ENCODE measurements around the gene ARHGEF16.

Gene ARHGEF16

DNA sequence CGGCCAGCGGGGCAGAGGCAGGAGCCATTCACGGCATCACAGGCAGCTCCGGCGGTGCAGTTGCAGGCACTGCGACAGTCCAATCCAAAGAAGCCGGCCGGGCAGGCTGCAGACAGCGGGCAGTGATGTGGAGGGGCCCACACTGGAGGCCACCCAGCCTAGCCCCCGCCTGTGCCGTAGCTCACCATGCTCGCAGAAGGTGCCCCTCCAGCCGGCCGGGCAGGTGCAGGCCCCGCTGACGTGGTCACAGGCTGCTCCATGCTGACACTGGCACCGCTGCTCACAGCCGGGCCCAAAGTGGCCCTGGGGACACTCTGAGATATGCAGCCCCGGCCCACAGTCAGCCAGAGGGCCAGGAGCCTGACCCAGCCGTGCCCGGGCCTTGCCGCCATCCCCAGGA is 45.1 kb downstream of the ARHGEF16 start:
- Histone ChIP-seq H3K4me1 (ENCODE audit: control insufficient read depth, insufficient read depth, low read length) (no peaks in the 10 kb centered on the region), H3K36me3 (ENCODE audit: control insufficient read depth, insufficient read depth, low read length) (no peaks in the 10 kb centered on the region), H3K27me3 (ENCODE audit: control insufficient read depth, insufficient read depth, low read length) (no peaks in the 10 kb centered on the region), H3K4me3 (ENCODE audit: low read length) (no peak overlapping the region), H3K9me3 (ENCODE audit: control insufficient read depth, low read length) (no peaks in the 10 kb centered on the region), H3K9ac (ENCODE audit: low read length) (no peak overlapping the region)

DNA sequence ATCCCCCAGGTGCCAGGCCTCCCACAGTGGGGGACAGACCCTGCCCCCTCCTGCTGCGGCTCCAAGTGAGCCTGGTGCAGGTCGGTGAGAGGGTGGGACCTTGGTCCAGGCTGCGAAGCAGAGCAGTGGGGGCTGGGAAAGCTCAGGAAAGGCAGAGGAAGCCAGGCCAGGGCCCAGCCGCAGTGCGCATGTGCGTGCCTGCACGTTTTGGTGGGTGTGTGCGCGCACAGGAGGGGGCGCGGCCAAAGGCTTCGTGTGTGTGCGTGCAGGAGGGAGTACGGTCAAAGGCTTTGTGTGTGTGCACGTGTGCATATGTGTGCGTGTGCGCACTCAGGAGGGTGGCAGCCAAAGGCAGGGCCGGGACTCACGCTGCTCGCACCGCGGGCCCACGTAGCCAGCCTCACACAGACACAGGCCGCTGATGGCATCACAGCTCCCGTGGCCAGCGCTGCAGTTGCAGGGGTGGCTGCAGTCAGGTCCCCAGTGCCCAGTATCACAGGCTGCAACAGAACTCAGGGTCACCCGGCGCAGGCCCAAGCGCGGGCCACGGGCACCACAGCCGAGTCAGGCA is 45.9 kb downstream of the ARHGEF16 start:
- H3K27me3 ChIP-seq (ENCODE audit: control insufficient read depth, insufficient read depth, low read length), result no peaks in the 10 kb centered on the region
- H3K4me1 ChIP-seq (ENCODE audit: control insufficient read depth, insufficient read depth, low read length), result no peaks in the 10 kb centered on the region
- H3K36me3 ChIP-seq (ENCODE audit: control insufficient read depth, insufficient read depth, low read length), result no peaks in the 10 kb centered on the region
- H3K9ac ChIP-seq (ENCODE audit: low read length), result no peak overlapping the region
- no peaks in the 10 kb centered on the region for H3K9me3 ChIP-seq (ENCODE audit: control insufficient read depth, low read length)
- no peak overlapping the region for H3K4me3 ChIP-seq (ENCODE audit: low read length)

GRCh38 chr1:3501437-3501836 is 47.0 kb downstream of the ARHGEF16 start:
- no peaks in the 10 kb centered on the region for H3K4me1 ChIP-seq (ENCODE audit: control insufficient read depth, insufficient read depth, low read length)
- no peaks in the 10 kb centered on the region for H3K27me3 ChIP-seq (ENCODE audit: control insufficient read depth, insufficient read depth, low read length)
- no peak overlapping the region for H3K4me3 ChIP-seq (ENCODE audit: low read length)
- H3K36me3 ChIP-seq (ENCODE audit: control insufficient read depth, insufficient read depth, low read length), result no peaks in the 10 kb centered on the region
- H3K9ac ChIP-seq (ENCODE audit: low read length), result no peak overlapping the region
- no peaks in the 10 kb centered on the region for H3K9me3 ChIP-seq (ENCODE audit: control insufficient read depth, low read length)

GRCh38 chr1:3501856-3502640 is 47.6 kb downstream of the ARHGEF16 start:
- Histone ChIP-seq H3K4me1 (ENCODE audit: control insufficient read depth, insufficient read depth, low read length) (no peaks in the 10 kb centered on the region), H3K36me3 (ENCODE audit: control insufficient read depth, insufficient read depth, low read length) (no peaks in the 10 kb centered on the region), H3K4me3 (ENCODE audit: low read length) (no peak overlapping the region)

DNA sequence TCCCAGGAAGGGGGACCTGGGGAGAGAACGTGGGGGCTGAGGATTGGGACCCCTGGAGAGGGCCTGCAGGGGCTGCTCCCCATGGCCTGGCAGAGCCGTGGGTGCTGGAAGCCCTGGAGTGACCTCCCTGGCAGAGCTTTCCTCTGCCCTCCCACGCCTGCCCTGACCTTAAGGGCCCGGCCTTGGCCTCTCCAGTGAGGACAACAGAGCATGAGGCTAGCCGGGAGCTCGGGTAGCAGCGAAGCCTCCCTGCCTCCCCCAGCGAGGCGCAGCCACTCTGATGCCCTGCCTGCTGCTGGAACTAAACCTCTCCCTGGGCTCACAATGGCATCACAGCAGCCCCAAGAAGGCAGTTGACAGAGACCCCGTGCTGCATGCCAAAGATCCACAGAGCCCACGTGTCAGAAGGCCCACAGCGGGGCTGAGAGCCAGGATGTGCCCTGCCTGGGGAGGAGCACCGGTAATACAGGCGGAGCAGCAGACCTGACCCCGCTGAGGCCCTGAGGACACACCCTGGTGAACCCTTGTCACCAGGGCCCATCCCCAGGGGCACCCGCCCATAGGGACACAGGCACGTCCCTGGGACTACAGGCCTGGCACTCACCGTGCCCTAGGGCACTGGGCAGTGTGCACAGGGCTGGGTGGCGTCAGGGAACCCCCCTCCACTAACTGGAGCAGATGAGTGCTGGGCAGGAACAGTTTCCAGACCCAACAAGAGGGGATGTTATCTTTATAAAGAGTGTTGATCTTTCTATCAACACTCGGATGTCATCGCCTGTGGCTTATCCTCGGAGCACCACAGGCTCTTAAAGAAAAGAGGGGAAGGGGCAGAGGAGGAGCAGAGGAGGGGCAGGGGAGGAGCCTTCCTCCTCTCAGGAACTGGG is 48.4 kb downstream of the ARHGEF16 start:
- H3K36me3 ChIP-seq (ENCODE audit: control insufficient read depth, insufficient read depth, low read length), result no peaks in the 10 kb centered on the region
- no peaks in the 10 kb centered on the region for H3K4me1 ChIP-seq (ENCODE audit: control insufficient read depth, insufficient read depth, low read length)
- H3K9ac ChIP-seq (ENCODE audit: low read length), result no peak overlapping the region
- no peaks in the 10 kb centered on the region for H3K27me3 ChIP-seq (ENCODE audit: control insufficient read depth, insufficient read depth, low read length)
- H3K4me3 ChIP-seq (ENCODE audit: low read length), result no peak overlapping the region
- no peaks in the 10 kb centered on the region for H3K9me3 ChIP-seq (ENCODE audit: control insufficient read depth, low read length)

More at GRCh38 chr1:3501856-3502640, 47.6 kb downstream of the ARHGEF16 start:
- Histone ChIP-seq H3K9me3 (ENCODE audit: control insufficient read depth, low read length) (no peaks in the 10 kb centered on the region), H3K27me3 (ENCODE audit: control insufficient read depth, insufficient read depth, low read length) (no peaks in the 10 kb centered on the region), H3K9ac (ENCODE audit: low read length) (no peak overlapping the region)

DNA sequence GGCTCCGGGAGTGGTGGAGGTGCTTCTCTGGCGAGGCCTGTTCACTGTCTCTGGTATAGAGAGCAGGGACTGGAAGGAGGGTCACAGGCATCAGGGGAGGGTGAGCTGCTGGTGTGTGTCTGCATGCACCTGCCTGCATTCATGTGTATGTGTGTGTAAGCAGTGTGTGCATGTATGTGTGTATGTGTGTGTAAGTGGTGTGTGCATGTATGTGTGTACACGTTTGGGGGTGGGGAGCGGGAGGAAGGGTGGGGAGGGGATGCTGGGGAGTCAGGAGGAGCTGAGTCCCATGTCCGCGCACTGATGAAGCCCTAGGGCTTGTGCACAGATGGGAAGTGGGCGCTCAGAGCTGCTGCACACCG is 49.0 kb downstream of the ARHGEF16 start:
- Histone ChIP-seq H3K4me1 (ENCODE audit: control insufficient read depth, insufficient read depth, low read length) (no peaks in the 10 kb centered on the region), H3K4me3 (ENCODE audit: low read length) (no peak overlapping the region), H3K27me3 (ENCODE audit: control insufficient read depth, insufficient read depth, low read length) (no peaks in the 10 kb centered on the region), H3K36me3 (ENCODE audit: control insufficient read depth, insufficient read depth, low read length) (no peaks in the 10 kb centered on the region), H3K9me3 (ENCODE audit: control insufficient read depth, low read length) (no peaks in the 10 kb centered on the region), H3K9ac (ENCODE audit: low read length) (no peak overlapping the region)

DNA sequence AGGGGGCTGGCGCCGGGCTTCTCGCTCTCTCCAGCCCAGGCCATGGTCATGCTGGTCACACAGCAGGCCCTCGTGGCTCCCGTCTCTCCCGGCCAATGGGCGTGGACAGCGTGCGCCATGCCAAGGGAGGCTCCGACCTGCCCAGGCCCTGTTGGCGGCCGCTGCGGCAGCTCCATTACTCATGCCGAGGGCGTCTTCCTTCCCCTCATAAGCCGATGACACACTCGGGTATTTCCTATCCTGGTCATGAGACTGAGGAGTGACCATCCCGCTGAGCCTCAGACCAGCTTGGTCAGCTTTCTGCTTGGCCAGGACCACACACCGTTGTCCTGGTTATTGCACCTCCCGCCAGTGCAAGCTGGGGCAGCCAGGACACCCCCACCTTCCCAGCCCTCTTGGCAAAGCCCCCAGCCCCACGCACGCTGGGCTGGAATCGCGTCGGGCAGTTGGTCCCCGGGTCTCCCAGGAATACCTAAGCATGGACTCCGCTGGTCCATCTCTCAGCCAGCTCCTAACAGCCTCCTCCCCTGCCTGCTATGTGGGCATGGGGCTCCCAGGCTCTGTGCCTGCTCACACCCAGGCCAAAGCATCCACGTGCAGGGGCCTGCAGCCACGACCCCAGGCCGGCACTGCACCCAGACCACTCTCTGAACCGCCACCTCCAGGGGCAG is 49.8 kb downstream of the ARHGEF16 start:
- Histone ChIP-seq H3K9me3 (ENCODE audit: control insufficient read depth, low read length) (no peaks in the 10 kb centered on the region), H3K4me3 (ENCODE audit: low read length) (no peak overlapping the region), H3K27me3 (ENCODE audit: control insufficient read depth, insufficient read depth, low read length) (no peaks in the 10 kb centered on the region), H3K9ac (ENCODE audit: low read length) (no peak overlapping the region), H3K4me1 (ENCODE audit: control insufficient read depth, insufficient read depth, low read length) (no peaks in the 10 kb centered on the region), H3K36me3 (ENCODE audit: control insufficient read depth, insufficient read depth, low read length) (no peaks in the 10 kb centered on the region)

DNA sequence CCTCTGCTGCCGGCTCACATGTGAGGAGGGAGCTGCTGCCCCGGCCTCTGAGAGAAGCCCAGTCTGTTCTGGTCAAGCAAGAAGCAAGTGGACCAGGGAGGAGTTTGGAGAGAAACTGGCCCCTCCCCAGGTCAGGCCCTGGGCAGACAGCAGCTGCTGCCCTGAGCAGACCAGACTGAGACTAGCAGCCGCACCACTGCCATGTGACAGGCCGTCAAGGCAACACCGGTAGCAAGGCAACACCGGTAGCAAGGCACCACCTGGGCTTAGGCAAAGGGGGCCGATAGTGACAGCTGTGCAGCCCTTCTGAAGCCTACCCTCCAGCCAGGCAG is 50.3 kb downstream of the ARHGEF16 start:
- Histone ChIP-seq H3K9me3 (ENCODE audit: control insufficient read depth, low read length) (no peaks in the 10 kb centered on the region), H3K4me3 (ENCODE audit: low read length) (no peak overlapping the region), H3K36me3 (ENCODE audit: control insufficient read depth, insufficient read depth, low read length) (no peaks in the 10 kb centered on the region), H3K27me3 (ENCODE audit: control insufficient read depth, insufficient read depth, low read length) (no peaks in the 10 kb centered on the region), H3K9ac (ENCODE audit: low read length) (no peak overlapping the region), H3K4me1 (ENCODE audit: control insufficient read depth, insufficient read depth, low read length) (no peaks in the 10 kb centered on the region)

DNA sequence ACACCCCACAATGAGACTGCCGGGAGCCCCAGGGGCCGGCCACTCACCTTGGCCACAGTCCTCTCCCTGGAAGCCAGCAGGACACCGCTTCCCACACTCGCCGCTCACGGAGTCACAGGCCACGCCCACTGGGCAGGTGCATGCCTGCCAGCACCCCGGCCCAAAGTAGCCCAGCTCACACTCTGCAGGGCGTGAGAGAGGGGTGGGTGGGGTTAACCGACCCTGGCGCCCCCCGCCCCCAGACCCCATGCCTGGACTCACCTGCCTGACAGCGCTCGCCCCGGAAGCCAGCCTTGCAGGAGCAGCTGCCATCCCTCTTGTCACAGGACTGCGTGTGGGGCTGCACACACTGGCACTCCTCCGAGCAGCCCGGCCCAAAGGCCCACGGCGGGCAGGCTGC is 50.7 kb downstream of the ARHGEF16 start:
- no peaks in the 10 kb centered on the region for H3K4me1 ChIP-seq (ENCODE audit: control insufficient read depth, insufficient read depth, low read length)
- H3K9me3 ChIP-seq (ENCODE audit: control insufficient read depth, low read length), result no peaks in the 10 kb centered on the region
- no peaks in the 10 kb centered on the region for H3K36me3 ChIP-seq (ENCODE audit: control insufficient read depth, insufficient read depth, low read length)
- no peaks in the 10 kb centered on the region for H3K27me3 ChIP-seq (ENCODE audit: control insufficient read depth, insufficient read depth, low read length)
- H3K9ac ChIP-seq (ENCODE audit: low read length), result no peak overlapping the region
- no peak overlapping the region for H3K4me3 ChIP-seq (ENCODE audit: low read length)

DNA sequence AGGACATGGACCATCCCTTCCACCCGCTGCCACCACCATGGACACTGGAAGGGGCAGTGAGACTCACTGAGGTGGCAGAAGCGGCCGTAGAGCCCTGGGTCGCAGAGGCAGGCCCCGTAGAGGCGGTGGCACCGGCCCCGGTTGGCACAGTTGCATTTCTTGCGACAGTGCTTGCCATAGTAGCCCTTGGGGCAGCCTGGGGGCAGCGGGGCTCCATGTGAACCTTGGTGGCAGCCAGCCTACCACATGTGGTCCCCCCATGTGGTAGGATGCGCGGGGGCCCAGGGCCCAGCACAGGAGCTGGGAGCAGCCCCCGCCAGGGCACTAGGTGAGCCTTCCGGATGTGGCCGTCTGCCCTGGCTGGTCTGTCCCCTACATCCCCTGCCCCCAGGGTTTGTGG is 51.6 kb downstream of the ARHGEF16 start:
- Histone ChIP-seq H3K9me3 (ENCODE audit: control insufficient read depth, low read length) (no peaks in the 10 kb centered on the region), H3K9ac (ENCODE audit: low read length) (no peak overlapping the region), H3K36me3 (ENCODE audit: control insufficient read depth, insufficient read depth, low read length) (no peaks in the 10 kb centered on the region), H3K4me1 (ENCODE audit: control insufficient read depth, insufficient read depth, low read length) (no peaks in the 10 kb centered on the region), H3K27me3 (ENCODE audit: control insufficient read depth, insufficient read depth, low read length) (no peaks in the 10 kb centered on the region), H3K4me3 (ENCODE audit: low read length) (no peak overlapping the region)

DNA sequence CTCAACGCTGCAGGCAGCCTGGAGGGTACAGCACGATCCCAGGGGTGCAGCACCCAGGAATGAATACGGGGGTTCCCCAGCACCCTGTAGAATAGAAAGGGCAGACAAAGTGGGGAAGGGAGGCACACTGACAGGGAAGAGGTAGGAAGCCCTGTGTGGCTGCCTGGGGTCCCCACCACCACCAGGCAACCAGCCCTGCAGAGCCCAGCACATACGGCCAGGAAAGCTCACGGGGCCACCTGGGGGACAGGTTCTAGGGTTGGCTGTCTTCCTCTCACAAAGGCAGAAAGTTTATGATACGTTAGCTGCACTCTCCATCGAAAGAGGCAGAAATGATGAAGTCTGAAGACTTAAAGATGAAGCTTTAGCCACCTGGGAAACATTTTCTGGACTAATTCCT is 52.5 kb downstream of the ARHGEF16 start:
- Histone ChIP-seq H3K4me1 (ENCODE audit: control insufficient read depth, insufficient read depth, low read length) (no peaks in the 10 kb centered on the region), H3K36me3 (ENCODE audit: control insufficient read depth, insufficient read depth, low read length) (no peaks in the 10 kb centered on the region), H3K4me3 (ENCODE audit: low read length) (no peak overlapping the region), H3K9ac (ENCODE audit: low read length) (no peak overlapping the region), H3K27me3 (ENCODE audit: control insufficient read depth, insufficient read depth, low read length) (no peaks in the 10 kb centered on the region), H3K9me3 (ENCODE audit: control insufficient read depth, low read length) (no peaks in the 10 kb centered on the region)

All from mucosa of stomach (tissue), 1 donor.